ENCODE results near the gene SYNJ2. TPM values are rescaled to one million over a fixed set of nuclear protein-coding genes. Genes with fewer than 3 reads are reported as not detected.

Gene SYNJ2
- total RNA-seq, 1 experiment from 2014 or later: 45.0 TPM

GRCh38 chr6:157988700-157989063 is 7.0 kb downstream of the SYNJ2 start:
- Mint-ChIP-seq H3K36me3 (ENCODE audit: insufficient read depth, unreplicated experiment) (peaks cover 25% of the 10 kb centered on the region), H3K9me3 (ENCODE audit: unreplicated experiment) (no peaks in the 10 kb centered on the region), H3K4me1 (ENCODE audit: low read depth, unreplicated experiment) (peaks cover 16% of the 10 kb centered on the region), H3K4me3 (ENCODE audit: unreplicated experiment) (no peak overlapping the region), H3K27ac (ENCODE audit: unreplicated experiment) (no peak overlapping the region), H3K27me3 (ENCODE audit: insufficient read depth, unreplicated experiment) (no peaks in the 10 kb centered on the region)
- H3K36me3 ChIP-seq (ENCODE audit: control insufficient read depth, insufficient read depth, low read length): no peaks in the 10 kb centered on the region
- intact Hi-C loops (cut with micrococcal nuclease; ENCODE audit: unreplicated experiment): no loop called here
- H3K4me3 ChIP-seq (ENCODE audit: low read depth, low read length): no peak overlapping the region
- ChIA-PET CTCF (no interaction called here), POLR2A (no interaction called here)
- no peak for TF ChIP-seq CTCF (IDR thresholded peaks at IDR 0.05; ENCODE audit: insufficient read depth in 1 of 2, low read depth in 1 of 2, low read length in 1 of 2, severe bottlenecking in 1 of 2, unreplicated experiment in 1 of 2)
- H3K9me3 ChIP-seq: no peaks in the 10 kb centered on the region
- no peak for DNase-seq
- no TSS peak for BruUV-seq (replicated peaks)
- peaks cover 35% of the 10 kb centered on the region for H3K4me1 ChIP-seq
- no peaks in the 10 kb centered on the region for H3K27me3 ChIP-seq (replicated peaks; ENCODE audit: control insufficient read depth, insufficient read depth, low read length)

GRCh38 chr6:157989541-157990289 is 8.1 kb downstream of the SYNJ2 start:
- POLR2A ChIA-PET: no interaction called here

GRCh38 chr6:157990321-157991066 is 8.8 kb downstream of the SYNJ2 start:
- ChIA-PET CTCF (no interaction called here), POLR2A (no interaction called here)
- Mint-ChIP-seq H3K27me3 (ENCODE audit: insufficient read depth, unreplicated experiment) (no peaks in the 10 kb centered on the region), H3K4me3 (ENCODE audit: unreplicated experiment) (no peak overlapping the region), H3K36me3 (ENCODE audit: insufficient read depth, unreplicated experiment) (peaks cover 34% of the 10 kb centered on the region), H3K4me1 (ENCODE audit: low read depth, unreplicated experiment) (peaks cover 33% of the 10 kb centered on the region), H3K9me3 (ENCODE audit: unreplicated experiment) (no peaks in the 10 kb centered on the region), H3K27ac (ENCODE audit: unreplicated experiment) (peak overlapping the region; percentile 78)
- no peaks in the 10 kb centered on the region for H3K27me3 ChIP-seq (replicated peaks; ENCODE audit: control insufficient read depth, insufficient read depth, low read length)
- no peak for DNase-seq
- no peak for TF ChIP-seq CTCF (IDR thresholded peaks at IDR 0.05; ENCODE audit: insufficient read depth in 1 of 2, low read depth in 1 of 2, low read length in 1 of 2, severe bottlenecking in 1 of 2, unreplicated experiment in 1 of 2)
- no peaks in the 10 kb centered on the region for H3K9me3 ChIP-seq
- BruUV-seq (replicated peaks): no TSS peak
- no peaks in the 10 kb centered on the region for H3K36me3 ChIP-seq (ENCODE audit: control insufficient read depth, insufficient read depth, low read length)
- peaks cover 32% of the 10 kb centered on the region for H3K4me1 ChIP-seq
- intact Hi-C loops (cut with micrococcal nuclease; ENCODE audit: unreplicated experiment): no loop called here
- no peak overlapping the region for H3K4me3 ChIP-seq (ENCODE audit: low read depth, low read length)

More at GRCh38 chr6:157989541-157990289, 8.1 kb downstream of the SYNJ2 start:
- Histone ChIP-seq H3K27me3 (replicated peaks; ENCODE audit: control insufficient read depth, insufficient read depth, low read length) (no peaks in the 10 kb centered on the region), H3K4me3 (ENCODE audit: low read depth, low read length) (no peak overlapping the region), H3K36me3 (ENCODE audit: control insufficient read depth, insufficient read depth, low read length) (no peaks in the 10 kb centered on the region), H3K9me3 (no peaks in the 10 kb centered on the region), H3K4me1 (peaks cover 36% of the 10 kb centered on the region)
- CTCF ChIA-PET: no interaction called here
- no peaks in the 10 kb centered on the region for H3K27me3 Mint-ChIP-seq (ENCODE audit: insufficient read depth, unreplicated experiment)
- no peak overlapping the region for H3K4me3 Mint-ChIP-seq (ENCODE audit: unreplicated experiment)
- no peak overlapping the region for H3K27ac Mint-ChIP-seq (ENCODE audit: unreplicated experiment)
- peaks cover 25% of the 10 kb centered on the region for H3K4me1 Mint-ChIP-seq (ENCODE audit: low read depth, unreplicated experiment)
- no TSS peak for BruUV-seq (replicated peaks)
- no peaks in the 10 kb centered on the region for H3K9me3 Mint-ChIP-seq (ENCODE audit: unreplicated experiment)
- peaks cover 33% of the 10 kb centered on the region for H3K36me3 Mint-ChIP-seq (ENCODE audit: insufficient read depth, unreplicated experiment)
- no peak for TF ChIP-seq CTCF (IDR thresholded peaks at IDR 0.05; ENCODE audit: insufficient read depth in 1 of 2, low read depth in 1 of 2, low read length in 1 of 2, severe bottlenecking in 1 of 2, unreplicated experiment in 1 of 2)
- intact Hi-C loops (cut with micrococcal nuclease; ENCODE audit: unreplicated experiment): no loop called here
- DNase-seq: no peak
